Measurements from ENCODE around the gene DUSP9. TPM values are rescaled to one million over a fixed set of nuclear protein-coding genes. Genes with fewer than 3 reads are reported as not detected.

Gene DUSP9
- total RNA-seq, 1 experiment from 2014 or later, result 0.92 TPM

GRCh38 chrX:153634236-153634635, 12.8 kb upstream of the DUSP9 start:
- CTCF ChIA-PET, result no interaction called here
- Histone ChIP-seq H3K27ac (ENCODE audit: low read depth, low read length, poor library complexity, severe bottlenecking) (no peak overlapping the region), H3K9me3 (ENCODE audit: low read depth, low read length, poor library complexity, severe bottlenecking) (no peaks in the 10 kb centered on the region), H3K4me3 (ENCODE audit: low read depth, low read length, poor library complexity, severe bottlenecking) (no peak overlapping the region), H3K36me3 (ENCODE audit: insufficient read depth, low read length, poor library complexity, severe bottlenecking) (no peaks in the 10 kb centered on the region), H3K27me3 (replicated peaks; ENCODE audit: insufficient read depth, low read depth, low read length, poor library complexity) (no peaks in the 10 kb centered on the region), H3K4me1 (ENCODE audit: insufficient read depth, low read length, poor library complexity, severe bottlenecking) (no peaks in the 10 kb centered on the region)
- DNase-seq (ENCODE audit: low spot score), result no peak
- POLR2A ChIA-PET (ENCODE audit: low non-redundant PET), result no interaction called here
- TF ChIP-seq, protein P1, sequence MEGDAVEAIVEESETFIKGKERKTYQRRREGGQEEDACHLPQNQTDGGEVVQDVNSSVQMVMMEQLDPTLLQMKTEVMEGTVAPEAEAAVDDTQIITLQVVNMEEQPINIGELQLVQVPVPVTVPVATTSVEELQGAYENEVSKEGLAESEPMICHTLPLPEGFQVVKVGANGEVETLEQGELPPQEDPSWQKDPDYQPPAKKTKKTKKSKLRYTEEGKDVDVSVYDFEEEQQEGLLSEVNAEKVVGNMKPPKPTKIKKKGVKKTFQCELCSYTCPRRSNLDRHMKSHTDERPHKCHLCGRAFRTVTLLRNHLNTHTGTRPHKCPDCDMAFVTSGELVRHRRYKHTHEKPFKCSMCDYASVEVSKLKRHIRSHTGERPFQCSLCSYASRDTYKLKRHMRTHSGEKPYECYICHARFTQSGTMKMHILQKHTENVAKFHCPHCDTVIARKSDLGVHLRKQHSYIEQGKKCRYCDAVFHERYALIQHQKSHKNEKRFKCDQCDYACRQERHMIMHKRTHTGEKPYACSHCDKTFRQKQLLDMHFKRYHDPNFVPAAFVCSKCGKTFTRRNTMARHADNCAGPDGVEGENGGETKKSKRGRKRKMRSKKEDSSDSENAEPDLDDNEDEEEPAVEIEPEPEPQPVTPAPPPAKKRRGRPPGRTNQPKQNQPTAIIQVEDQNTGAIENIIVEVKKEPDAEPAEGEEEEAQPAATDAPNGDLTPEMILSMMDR (conservative IDR thresholded peaks at IDR 0.05; ENCODE audit: low read depth, low read length), result no peak
- no peak for TF ChIP-seq EZH2 (IDR thresholded peaks at IDR 0.05; ENCODE audit: borderline replicate concordance, low read depth, low read length, poor library complexity, severe bottlenecking)
- intact Hi-C loops (cut with micrococcal nuclease; ENCODE audit: unreplicated experiment), result no loop called here
- no TSS peak for BruUV-seq (replicated peaks)

GRCh38 chrX:153634832-153635231, 12.2 kb upstream of the DUSP9 start:
- DNase-seq (ENCODE audit: low spot score), result no peak
- no peaks in the 10 kb centered on the region for H3K36me3 ChIP-seq (ENCODE audit: insufficient read depth, low read length, poor library complexity, severe bottlenecking)
- intact Hi-C loops (cut with micrococcal nuclease; ENCODE audit: unreplicated experiment), result no loop called here
- H3K4me1 ChIP-seq (ENCODE audit: insufficient read depth, low read length, poor library complexity, severe bottlenecking), result no peaks in the 10 kb centered on the region
- H3K9me3 ChIP-seq (ENCODE audit: low read depth, low read length, poor library complexity, severe bottlenecking), result no peaks in the 10 kb centered on the region
- ChIA-PET CTCF (no interaction called here), POLR2A (ENCODE audit: low non-redundant PET) (no interaction called here)
- BruUV-seq (replicated peaks), result no TSS peak
- TF ChIP-seq EZH2 (IDR thresholded peaks at IDR 0.05; ENCODE audit: borderline replicate concordance, low read depth, low read length, poor library complexity, severe bottlenecking), result no peak
- TF ChIP-seq, protein P1 (conservative IDR thresholded peaks at IDR 0.05; ENCODE audit: low read depth, low read length), result no peak
- no peak overlapping the region for H3K4me3 ChIP-seq (ENCODE audit: low read depth, low read length, poor library complexity, severe bottlenecking)
- no peak overlapping the region for H3K27ac ChIP-seq (ENCODE audit: low read depth, low read length, poor library complexity, severe bottlenecking)
- H3K27me3 ChIP-seq (replicated peaks; ENCODE audit: insufficient read depth, low read depth, low read length, poor library complexity), result no peaks in the 10 kb centered on the region

GRCh38 chrX:153635388-153635787, 11.6 kb upstream of the DUSP9 start:
- CTCF ChIA-PET, result no interaction called here
- BruUV-seq (replicated peaks), result no TSS peak
- intact Hi-C loops (cut with micrococcal nuclease; ENCODE audit: unreplicated experiment), result no loop called here
- DNase-seq (ENCODE audit: low spot score), result no peak
- Histone ChIP-seq H3K4me1 (ENCODE audit: insufficient read depth, low read length, poor library complexity, severe bottlenecking) (no peaks in the 10 kb centered on the region), H3K27ac (ENCODE audit: low read depth, low read length, poor library complexity, severe bottlenecking) (no peak overlapping the region), H3K9me3 (ENCODE audit: low read depth, low read length, poor library complexity, severe bottlenecking) (no peaks in the 10 kb centered on the region), H3K36me3 (ENCODE audit: insufficient read depth, low read length, poor library complexity, severe bottlenecking) (no peaks in the 10 kb centered on the region), H3K4me3 (ENCODE audit: low read depth, low read length, poor library complexity, severe bottlenecking) (no peak overlapping the region), H3K27me3 (replicated peaks; ENCODE audit: insufficient read depth, low read depth, low read length, poor library complexity) (no peaks in the 10 kb centered on the region)
- TF ChIP-seq, protein P1 (conservative IDR thresholded peaks at IDR 0.05; ENCODE audit: low read depth, low read length), result no peak
- no peak for TF ChIP-seq EZH2 (IDR thresholded peaks at IDR 0.05; ENCODE audit: borderline replicate concordance, low read depth, low read length, poor library complexity, severe bottlenecking)
- POLR2A ChIA-PET (ENCODE audit: low non-redundant PET), result no interaction called here

All from A673 (cell line).